NCI-H2196 treated with DMSO at 0.1 percent for 48 hours (cell line): ENCODE results near the gene TMEM30A.

Experiments used
- DNase-seq: peaks from one replicate; lab custom pipeline; 2025; ENCODE audit not compliant: unreplicated experiment; lab: John Stamatoyannopoulos, UW

TMEM30A gene

DNA sequence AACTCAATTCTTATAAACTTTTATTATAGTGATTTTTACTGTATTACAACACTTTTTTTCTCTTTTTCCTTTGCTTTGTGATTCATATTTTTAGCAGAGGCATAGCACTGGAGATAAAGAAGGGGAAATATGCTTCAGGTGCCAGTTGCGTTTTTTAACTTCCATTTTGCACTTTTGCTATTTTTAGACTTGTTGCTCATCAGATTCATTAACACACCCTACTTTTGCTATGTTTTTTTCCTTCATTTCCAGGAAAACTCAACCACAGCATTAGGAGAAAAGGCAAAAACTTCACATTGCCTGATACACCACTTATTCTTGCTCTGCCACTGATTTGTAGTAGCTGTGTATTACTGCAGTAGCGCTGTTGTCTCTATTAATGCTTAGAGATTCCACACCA, 8.0 kb upstream of the TMEM30A start:
- no peak for DNase-seq

GRCh38 chr6:75291744-75292143, 7.2 kb upstream of the TMEM30A start:
- no peak for DNase-seq

DNA sequence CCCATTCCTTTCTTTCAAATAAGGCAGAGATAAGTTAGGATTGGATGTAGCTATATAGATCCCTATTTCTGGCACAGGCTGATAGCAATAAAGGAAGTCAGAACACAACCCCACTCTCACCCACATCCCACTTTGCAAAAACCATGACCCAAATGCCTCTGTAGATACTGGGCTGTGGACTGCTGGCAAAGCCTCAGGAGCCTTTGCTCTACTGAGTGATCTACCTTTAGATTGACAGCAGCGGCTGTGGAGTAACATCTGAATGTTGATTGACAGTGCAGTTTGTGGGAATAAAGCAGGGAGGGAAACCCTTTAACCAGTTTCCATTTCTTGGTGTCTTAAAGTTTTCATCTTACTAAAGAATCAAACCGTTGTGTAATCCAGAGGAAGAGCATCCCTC, 6.7 kb upstream of the TMEM30A start:
- DNase-seq: no peak

GRCh38 chr6:75290136-75290945, 5.7 kb upstream of the TMEM30A start:
- DNase-seq: no peak

- DNase-seq: no peak
Observed at GRCh38 chr6:75288023-75288422, 3.4 kb upstream of the TMEM30A start.

DNA sequence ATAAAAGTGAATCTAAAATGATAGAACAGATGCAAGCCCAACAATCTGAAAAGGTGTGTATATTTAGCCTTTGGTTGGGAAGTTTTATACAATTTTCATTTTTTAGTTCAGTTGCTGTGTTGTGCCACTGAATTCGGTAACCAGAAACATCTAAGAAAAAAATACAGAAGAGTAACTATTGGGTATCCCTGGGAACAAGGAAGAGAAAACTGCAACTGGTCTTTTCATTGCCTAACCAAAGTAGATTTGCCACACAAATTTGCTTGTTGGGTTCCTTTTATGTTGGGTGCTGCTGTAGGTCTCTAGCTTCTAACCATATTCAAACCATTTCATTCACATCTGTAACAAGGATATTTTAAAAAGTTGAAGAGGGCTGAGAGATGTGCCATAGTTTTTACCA, 2.8 kb upstream of the TMEM30A start:
- DNase-seq: no peak

- no peak for DNase-seq
Observed at GRCh38 chr6:75286955-75287354, 2.4 kb upstream of the TMEM30A start.

DNA sequence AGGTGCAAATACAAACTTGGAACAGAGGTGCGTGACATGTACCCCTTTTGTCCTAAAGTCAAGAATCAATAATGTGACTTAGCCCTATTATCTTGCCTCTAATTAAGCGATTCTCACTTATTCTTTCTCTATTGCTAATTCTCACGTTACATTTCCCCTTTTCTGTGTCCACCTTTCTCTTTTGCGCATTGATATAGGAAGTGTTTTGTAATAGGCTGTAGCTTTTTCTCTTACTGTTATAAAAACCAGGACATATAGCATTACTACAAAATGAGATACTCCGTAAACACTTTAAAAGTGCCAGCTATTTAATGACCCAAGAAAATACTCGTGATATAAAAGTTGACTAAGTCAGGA, 669 bp upstream of the TMEM30A start:
- no peak for DNase-seq

GRCh38 chr6:75283907-75284631, 523 bp downstream of the TMEM30A start:
- DNase-seq: no peak

DNA sequence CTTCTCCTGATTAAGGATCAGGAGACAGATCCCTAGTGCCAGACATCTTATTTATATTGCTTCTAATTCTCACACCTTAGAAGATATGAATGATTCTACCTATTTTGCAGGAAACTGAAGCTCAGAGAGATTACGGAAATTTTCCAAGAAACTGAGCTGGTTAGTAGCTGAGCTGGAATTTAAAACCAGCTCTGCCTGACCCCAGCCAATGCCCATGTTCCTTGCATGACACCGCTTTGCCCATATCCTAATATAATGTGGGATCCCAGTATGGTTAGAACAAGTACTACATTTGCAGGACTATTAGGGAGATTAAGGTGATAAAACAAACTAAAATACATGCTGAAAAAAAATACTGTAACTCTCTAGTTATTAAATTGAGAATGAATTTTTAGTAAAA, 1.9 kb downstream of the TMEM30A start:
- no peak for DNase-seq

GRCh38 chr6:75281653-75282052, 2.9 kb downstream of the TMEM30A start:
- no peak for DNase-seq

DNA sequence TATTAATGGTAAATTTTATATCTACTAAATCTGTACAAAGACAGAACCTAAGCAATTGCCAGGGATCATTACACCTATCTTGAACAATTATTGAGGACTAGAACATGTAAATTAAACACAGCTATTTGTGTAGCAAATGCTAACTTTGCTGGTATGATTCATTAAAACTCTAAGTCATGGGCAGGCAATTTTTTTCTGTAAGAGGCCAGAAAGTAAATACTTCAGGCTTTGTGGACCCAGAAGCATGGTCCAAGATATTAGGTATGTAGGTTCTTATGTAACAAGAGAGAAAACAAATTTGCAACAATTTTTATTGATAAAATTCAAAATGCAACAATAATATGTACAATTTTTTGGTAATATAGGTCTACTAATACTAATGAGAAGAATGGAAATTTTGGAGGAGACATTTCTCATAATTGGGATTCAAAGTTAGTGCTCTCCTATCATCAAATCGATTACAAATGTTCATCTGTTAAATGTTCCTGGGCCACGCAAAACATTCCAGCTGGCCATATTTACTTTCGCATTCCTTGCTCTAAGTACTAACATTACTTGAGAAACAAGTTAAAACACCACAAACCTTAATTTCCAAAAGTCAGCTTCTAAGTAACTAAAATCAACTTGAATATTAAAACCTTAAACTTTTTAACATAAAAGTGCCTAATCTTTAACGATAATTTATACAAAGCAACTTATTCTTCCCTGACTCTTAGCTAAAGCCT, 4.3 kb downstream of the TMEM30A start:
- DNase-seq: no peak

GRCh38 chr6:75279418-75279817, 5.2 kb downstream of the TMEM30A start:
- DNase-seq: no peak

DNA sequence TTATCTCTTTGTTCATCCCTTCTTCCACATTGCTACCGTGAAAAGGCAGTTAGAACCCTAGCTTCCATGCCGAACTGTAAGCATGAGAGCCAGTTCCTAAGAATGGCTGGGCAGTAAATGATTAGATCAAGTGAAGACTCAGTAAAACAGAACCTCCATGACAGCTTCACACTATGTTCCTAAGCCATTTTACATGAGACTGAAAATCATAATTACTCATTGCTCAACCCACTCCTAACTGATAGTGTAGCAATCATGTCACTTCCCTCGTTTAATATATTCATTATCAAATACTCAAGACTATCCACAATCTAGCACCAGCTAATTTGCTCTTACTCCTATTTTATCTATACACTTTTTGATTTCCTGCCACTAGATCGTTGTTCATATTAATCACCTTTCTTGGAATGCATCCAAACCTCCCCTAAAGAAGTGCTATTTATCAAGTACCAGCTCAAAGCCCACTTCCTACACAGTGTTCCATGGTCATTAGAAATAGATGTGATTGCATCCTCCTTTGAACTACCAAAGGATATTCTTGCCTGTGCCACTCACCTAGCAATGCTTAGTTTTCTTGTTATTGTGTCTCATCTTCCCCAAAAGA, 6.0 kb downstream of the TMEM30A start:
- no peak for DNase-seq

- no peak for DNase-seq
Observed at GRCh38 chr6:75275067-75275466, 9.5 kb downstream of the TMEM30A start.

GRCh38 chr6:75273009-75273408, 11.6 kb downstream of the TMEM30A start:
- DNase-seq: no peak

GRCh38 chr6:75272145-75272840, 12.3 kb downstream of the TMEM30A start:
- DNase-seq: no peak

DNA sequence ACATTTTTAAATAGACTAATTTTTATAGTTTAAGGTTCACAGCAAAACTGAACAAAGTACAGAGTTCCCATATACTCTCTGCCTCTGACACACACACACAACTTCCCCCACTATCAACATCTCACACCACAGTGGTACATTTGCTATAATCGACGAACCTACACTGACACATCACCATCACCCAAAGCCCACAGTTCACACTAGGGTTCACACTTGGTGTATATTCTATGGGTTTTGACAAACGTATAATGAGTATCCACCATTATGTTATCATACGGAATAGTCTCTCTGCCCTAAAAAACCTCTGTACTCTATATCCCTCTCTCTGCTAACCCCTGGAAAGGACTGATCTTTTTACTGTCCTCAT, 15.6 kb downstream of the TMEM30A start:
- no peak for DNase-seq

- no peak for DNase-seq
Observed at GRCh38 chr6:75268121-75268987, 16.2 kb downstream of the TMEM30A start.

- DNase-seq: no peak
Observed at GRCh38 chr6:75267461-75267860, 17.1 kb downstream of the TMEM30A start.
